Measurements from ENCODE around the gene SLCO2A1. TPM values are rescaled to one million over a fixed set of nuclear protein-coding genes. Genes with fewer than 3 reads are reported as not detected.

Gene SLCO2A1
- total and polyA plus RNA-seq, 2 experiments from 2014 or later, result 0.31 to 1.0 TPM

DNA sequence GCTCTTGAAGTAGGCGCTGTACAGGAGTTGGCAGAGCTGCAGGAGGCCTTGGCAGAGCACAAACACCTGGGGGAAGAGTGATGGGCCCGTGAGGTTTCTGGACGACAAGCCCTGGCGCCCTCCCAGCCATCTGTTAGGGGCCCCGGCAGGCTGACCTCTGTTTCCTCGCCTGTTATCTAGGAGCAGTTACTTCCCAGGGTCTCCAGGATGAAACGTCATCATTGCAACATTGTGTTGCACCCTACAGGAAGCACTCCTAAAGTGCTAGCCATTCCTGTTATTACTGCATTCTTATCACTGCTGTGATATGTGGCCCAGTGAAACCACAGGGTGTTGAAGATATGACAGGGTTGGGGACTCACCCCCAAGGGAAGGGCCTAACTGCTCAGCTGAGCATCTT lies 50.2 kb downstream of the SLCO2A1 start:
- Histone ChIP-seq H3K9me2 (ENCODE audit: insufficient read depth) (peaks cover 14% of the 10 kb centered on the region), H3K4me2 (no peak overlapping the region), H3K27me3 (ENCODE audit: insufficient read depth) (no peaks in the 10 kb centered on the region), H4K20me1 (replicated peaks; ENCODE audit: insufficient read depth) (no peaks in the 10 kb centered on the region), H3F3A (replicated peaks; ENCODE audit: low read depth) (no peaks in the 10 kb centered on the region), H3K36me3 (ENCODE audit: insufficient read depth) (no peaks in the 10 kb centered on the region), H3K27ac (ENCODE audit: low read depth) (no peak overlapping the region), H3K4me3 (no peak overlapping the region), H3K79me2 (replicated peaks; ENCODE audit: insufficient read depth) (no peaks in the 10 kb centered on the region), H3K4me1 (ENCODE audit: insufficient read depth) (no peaks in the 10 kb centered on the region), H2AFZ (no peak overlapping the region)
- TF ChIP-seq, protein P1, sequence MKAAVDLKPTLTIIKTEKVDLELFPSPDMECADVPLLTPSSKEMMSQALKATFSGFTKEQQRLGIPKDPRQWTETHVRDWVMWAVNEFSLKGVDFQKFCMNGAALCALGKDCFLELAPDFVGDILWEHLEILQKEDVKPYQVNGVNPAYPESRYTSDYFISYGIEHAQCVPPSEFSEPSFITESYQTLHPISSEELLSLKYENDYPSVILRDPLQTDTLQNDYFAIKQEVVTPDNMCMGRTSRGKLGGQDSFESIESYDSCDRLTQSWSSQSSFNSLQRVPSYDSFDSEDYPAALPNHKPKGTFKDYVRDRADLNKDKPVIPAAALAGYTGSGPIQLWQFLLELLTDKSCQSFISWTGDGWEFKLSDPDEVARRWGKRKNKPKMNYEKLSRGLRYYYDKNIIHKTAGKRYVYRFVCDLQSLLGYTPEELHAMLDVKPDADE (IDR thresholded peaks at IDR 0.05), result no peak
- TF ChIP-seq, protein P2, sequence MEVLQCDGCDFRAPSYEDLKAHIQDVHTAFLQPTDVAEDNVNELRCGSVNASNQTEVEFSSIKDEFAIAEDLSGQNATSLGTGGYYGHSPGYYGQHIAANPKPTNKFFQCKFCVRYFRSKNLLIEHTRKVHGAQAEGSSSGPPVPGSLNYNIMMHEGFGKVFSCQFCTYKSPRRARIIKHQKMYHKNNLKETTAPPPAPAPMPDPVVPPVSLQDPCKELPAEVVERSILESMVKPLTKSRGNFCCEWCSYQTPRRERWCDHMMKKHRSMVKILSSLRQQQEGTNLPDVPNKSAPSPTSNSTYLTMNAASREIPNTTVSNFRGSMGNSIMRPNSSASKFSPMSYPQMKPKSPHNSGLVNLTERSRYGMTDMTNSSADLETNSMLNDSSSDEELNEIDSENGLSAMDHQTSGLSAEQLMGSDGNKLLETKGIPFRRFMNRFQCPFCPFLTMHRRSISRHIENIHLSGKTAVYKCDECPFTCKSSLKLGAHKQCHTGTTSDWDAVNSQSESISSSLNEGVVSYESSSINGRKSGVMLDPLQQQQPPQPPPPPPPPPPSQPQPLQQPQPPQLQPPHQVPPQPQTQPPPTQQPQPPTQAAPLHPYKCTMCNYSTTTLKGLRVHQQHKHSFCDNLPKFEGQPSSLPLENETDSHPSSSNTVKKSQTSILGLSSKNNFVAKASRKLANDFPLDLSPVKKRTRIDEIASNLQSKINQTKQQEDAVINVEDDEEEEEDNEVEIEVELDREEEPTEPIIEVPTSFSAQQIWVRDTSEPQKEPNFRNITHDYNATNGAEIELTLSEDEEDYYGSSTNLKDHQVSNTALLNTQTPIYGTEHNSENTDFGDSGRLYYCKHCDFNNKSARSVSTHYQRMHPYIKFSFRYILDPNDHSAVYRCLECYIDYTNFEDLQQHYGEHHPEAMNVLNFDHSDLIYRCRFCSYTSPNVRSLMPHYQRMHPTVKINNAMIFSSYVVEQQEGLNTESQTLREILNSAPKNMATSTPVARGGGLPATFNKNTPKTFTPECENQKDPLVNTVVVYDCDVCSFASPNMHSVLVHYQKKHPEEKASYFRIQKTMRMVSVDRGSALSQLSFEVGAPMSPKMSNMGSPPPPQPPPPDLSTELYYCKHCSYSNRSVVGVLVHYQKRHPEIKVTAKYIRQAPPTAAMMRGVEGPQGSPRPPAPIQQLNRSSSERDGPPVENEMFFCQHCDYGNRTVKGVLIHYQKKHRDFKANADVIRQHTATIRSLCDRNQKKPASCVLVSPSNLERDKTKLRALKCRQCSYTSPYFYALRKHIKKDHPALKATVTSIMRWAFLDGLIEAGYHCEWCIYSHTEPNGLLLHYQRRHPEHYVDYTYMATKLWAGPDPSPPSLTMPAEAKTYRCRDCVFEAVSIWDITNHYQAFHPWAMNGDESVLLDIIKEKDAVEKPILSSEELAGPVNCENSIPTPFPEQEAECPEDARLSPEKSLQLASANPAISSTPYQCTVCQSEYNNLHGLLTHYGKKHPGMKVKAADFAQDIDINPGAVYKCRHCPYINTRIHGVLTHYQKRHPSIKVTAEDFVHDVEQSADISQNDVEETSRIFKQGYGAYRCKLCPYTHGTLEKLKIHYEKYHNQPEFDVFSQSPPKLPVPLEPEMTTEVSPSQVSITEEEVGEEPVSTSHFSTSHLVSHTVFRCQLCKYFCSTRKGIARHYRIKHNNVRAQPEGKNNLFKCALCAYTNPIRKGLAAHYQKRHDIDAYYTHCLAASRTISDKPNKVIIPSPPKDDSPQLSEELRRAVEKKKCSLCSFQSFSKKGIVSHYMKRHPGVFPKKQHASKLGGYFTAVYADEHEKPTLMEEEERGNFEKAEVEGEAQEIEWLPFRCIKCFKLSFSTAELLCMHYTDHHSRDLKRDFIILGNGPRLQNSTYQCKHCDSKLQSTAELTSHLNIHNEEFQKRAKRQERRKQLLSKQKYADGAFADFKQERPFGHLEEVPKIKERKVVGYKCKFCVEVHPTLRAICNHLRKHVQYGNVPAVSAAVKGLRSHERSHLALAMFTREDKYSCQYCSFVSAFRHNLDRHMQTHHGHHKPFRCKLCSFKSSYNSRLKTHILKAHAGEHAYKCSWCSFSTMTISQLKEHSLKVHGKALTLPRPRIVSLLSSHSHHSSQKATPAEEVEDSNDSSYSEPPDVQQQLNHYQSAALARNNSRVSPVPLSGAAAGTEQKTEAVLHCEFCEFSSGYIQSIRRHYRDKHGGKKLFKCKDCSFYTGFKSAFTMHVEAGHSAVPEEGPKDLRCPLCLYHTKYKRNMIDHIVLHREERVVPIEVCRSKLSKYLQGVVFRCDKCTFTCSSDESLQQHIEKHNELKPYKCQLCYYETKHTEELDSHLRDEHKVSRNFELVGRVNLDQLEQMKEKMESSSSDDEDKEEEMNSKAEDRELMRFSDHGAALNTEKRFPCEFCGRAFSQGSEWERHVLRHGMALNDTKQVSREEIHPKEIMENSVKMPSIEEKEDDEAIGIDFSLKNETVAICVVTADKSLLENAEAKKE (CRISPR knock-in tag; IDR thresholded peaks at IDR 0.05), result no peak
- Mint-ChIP-seq H3K9me3 (peaks cover 6% of the 10 kb centered on the region; the same call in 1 of the 3 replicates), H3K27me3 (ENCODE audit: insufficient read depth, low read depth, poor library complexity) (peaks cover 4% of the 10 kb centered on the region), H3K36me3 (ENCODE audit: low read depth) (no peaks in the 10 kb centered on the region; the same call in 2 of the 3 replicates), H3K4me3 (no peak overlapping the region), H3K27ac (no peak overlapping the region), H3K4me1 (peaks cover 11% of the 10 kb centered on the region)
- ATAC-seq (no peak), DNase-seq (ENCODE audit: low spot score) (no peak)

DNA sequence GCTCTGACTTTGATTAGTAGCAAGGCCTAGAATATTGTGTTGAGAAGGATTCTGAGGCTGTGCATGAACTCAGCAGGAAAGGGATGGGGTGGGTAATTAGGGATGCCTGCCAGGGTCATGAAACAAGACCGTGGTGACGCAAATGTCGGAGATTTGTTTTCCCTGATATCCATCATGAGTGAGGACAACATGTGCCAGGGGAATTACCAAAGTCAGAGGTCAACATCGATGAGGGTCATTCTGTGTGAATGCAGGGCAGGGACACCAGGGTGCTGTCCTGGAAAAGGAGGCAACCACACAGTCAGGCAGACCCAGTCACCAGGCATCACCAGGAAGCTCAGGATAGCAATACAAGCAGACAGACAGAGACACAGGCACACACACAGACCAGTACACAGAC lies 52.2 kb downstream of the SLCO2A1 start:
- H2AFZ ChIP-seq, result no peak overlapping the region
- H3K27ac ChIP-seq (ENCODE audit: low read depth), result no peak overlapping the region
- ATAC-seq, result no peak
- Mint-ChIP-seq H3K9me3 (peaks cover 9% of the 10 kb centered on the region; the same call in 1 of the 3 replicates), H3K27me3 (ENCODE audit: insufficient read depth, low read depth, poor library complexity) (peaks cover 4% of the 10 kb centered on the region), H3K4me1 (peaks cover 8% of the 10 kb centered on the region), H3K4me3 (no peak overlapping the region), H3K27ac (no peak overlapping the region), H3K36me3 (ENCODE audit: low read depth) (peaks cover 7% of the 10 kb centered on the region)
- no peaks in the 10 kb centered on the region for H3K36me3 ChIP-seq (ENCODE audit: insufficient read depth)
- H3K79me2 ChIP-seq (replicated peaks; ENCODE audit: insufficient read depth), result no peaks in the 10 kb centered on the region
- no peaks in the 10 kb centered on the region for H3K4me1 ChIP-seq (ENCODE audit: insufficient read depth)
- H3K4me3 ChIP-seq, result no peak overlapping the region
- DNase-seq (ENCODE audit: low spot score), result no peak
- no peaks in the 10 kb centered on the region for H3K27me3 ChIP-seq (ENCODE audit: insufficient read depth)
- no peak overlapping the region for H3K4me2 ChIP-seq
- no peaks in the 10 kb centered on the region for H4K20me1 ChIP-seq (replicated peaks; ENCODE audit: insufficient read depth)
- no peaks in the 10 kb centered on the region for H3F3A ChIP-seq (replicated peaks; ENCODE audit: low read depth)
- peaks cover 13% of the 10 kb centered on the region for H3K9me2 ChIP-seq (ENCODE audit: insufficient read depth)
- TF ChIP-seq, protein P2 (CRISPR knock-in tag; IDR thresholded peaks at IDR 0.05), result no peak
- TF ChIP-seq NANOG (IDR thresholded peaks at IDR 0.05; ENCODE audit: borderline replicate concordance) (no peak), EZH2phosphoT487 (IDR thresholded peaks at IDR 0.05; ENCODE audit: unreplicated experiment) (no peak), CREB1 (CRISPR knock-in tag; IDR thresholded peaks at IDR 0.05; ENCODE audit: low read depth) (no peak)

Data from GM23338 (cell line).